GM19463 (cell line): ENCODE data around the gene ECHS1.
"Not testable (repeated sequence)": the region's sequence is repeated elsewhere in the genome, so short reads cannot be mapped to it uniquely, and the experiment has no call there.

Experiments used
- ATAC-seq: cut with Tn5 transposase; IDR thresholded peaks from one replicate; pipeline ENCODE4 v1.9.1; 2021; ENCODE audit warnings: mild to moderate bottlenecking, moderate library complexity; ENCODE audit not compliant: unreplicated experiment

The ECHS1 gene

DNA sequence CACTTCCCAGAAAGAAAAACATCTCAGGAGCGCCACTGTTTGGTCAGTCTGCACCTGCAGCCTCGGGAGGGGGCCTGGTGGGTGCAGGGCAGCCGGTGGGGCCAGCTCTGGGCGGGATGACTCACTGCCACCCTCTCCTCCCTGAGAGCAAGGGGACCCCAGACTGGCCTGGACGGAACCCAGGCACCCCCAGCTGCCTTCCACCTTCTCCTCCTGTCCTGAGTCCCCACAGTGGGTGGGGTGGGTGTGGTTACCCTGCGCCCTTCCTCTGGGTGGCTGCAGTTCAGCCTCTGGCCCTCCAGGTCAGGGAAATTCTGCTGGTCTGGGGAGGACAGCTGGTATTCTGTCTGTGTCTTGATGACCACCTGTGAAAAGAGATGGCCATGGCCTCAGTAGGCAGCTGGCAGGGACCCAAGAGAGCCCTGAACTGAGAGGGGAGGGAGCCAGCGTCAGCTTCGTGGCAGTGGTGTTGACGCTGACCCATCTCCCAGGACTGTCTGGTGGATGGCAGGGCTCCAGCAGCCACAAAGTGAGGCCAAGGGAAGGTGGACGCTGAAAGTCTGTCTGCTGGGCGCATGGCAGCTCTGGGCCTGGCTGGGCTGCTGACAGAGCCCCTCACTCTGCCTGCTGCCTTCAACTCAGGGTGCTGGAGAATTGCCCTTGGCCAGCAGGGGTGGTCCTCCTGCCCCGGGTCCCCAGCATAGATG lies 45.4 kb downstream of the ECHS1 start:
- no peak for ATAC-seq

GRCh38 chr10:133326745-133327650 lies 46.2 kb downstream of the ECHS1 start:
- ATAC-seq: no peak

DNA sequence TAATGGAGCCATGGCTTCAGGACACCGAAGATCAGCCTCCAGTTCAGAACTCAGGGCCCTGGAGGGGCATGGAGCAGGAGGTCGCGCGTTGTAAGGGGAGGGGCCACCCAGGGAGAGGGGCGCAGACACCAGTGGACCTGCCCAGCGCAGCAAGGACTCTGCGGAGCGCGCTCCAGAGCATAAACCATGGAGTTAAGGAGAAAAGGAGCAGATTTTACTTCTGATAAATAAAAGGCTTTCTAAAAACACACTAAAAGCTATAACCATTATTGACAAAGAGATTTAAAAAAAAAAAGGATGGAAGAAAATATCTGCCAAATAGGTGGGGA lies 47.0 kb downstream of the ECHS1 start:
- ATAC-seq: no peak

DNA sequence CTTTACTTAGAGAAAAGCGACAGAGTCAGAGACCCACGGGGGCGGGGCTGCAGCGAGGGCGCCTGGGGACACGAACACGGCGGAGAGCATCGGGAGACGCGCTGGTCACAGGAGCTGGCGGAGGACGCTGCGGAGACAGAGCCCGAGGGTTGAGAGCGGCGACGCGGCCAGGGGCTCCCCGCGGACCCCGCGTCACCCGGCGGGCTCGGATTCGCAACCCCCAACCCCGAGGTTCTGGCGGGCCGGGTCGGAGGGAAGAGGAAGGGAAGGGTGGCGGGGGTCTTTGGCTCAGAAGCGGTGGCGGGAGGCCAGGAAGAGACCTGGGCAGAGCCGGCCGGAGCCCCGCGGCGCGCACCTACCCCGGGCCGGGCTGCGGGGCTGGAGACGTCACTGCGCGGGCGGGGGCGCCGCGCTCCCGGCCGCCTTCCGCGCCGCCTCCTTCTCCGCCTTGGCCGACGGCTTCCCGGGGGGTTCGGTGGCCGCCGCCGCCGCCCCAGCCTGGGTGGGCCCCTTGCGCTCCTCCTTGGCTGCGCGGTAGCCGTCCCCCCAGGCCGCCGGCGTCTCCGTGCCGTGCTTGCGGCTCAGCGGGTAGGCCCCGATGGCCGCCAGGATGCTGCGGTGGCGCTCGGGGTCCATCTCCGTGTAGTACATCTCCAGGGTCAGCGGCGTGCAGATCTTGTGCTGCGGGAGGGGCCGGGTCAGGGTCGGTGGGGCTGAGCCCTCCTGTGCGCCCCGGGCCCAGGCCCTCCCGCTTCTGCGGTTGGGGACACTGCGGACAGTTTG lies 47.5 kb downstream of the ECHS1 start:
- ATAC-seq: no peak

DNA sequence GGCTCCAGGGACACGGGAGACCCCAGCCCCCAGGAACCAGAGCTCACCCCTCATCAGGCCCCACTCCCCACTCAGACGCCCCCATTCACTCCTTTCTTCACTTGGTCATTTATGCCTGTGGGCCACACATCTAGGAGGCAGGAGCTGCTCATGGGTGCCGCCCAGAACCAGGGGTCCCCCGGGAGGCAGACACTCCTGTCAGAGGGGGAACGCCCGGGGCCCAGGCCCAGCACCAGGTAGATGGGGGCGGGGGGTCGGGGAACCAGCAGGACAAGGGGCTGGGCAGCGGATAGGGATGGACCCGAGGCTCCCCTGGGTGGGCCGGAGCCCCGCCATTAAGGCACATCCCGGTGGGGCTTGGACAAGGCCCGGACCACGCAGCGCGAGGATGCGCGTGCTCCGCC lies 48.3 kb downstream of the ECHS1 start:
- ATAC-seq: no peak

DNA sequence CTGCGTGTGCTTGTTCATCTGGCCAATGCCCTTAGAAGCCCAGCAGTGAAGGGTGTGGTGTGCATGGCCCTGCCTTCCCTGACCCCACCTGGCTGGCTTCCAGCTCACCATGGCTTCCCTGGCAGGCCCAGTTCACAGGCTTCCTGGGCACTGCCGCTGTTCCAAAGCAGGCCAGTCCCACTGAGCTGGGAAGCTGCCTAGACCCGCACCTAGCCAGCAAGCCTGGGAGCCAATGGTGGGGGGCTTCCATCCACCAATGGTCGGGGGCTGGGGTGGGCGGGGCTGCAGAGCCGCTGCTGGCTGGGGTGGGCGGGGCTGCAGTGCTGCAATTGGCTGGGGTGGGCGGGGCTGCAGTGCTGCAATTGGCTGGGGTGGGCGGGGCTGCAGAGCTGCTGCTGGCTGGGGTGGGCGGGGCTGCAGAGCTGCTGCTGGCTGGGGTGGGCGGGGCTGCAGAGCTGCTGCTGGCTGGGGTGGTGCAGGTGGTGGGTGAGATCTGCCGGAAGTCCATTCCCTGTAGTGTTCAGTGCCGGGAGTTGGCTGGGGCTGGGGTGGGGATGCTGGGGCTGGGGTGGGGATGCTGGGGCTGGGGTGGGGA lies 48.9 kb downstream of the ECHS1 start:
- ATAC-seq: no peak

GRCh38 chr10:133322064-133322709 lies 51.0 kb downstream of the ECHS1 start:
- ATAC-seq: not testable (repeated sequence)

- ATAC-seq: not testable (repeated sequence)
Measured at GRCh38 chr10:133320852-133321422, 52.2 kb downstream of the ECHS1 start.

DNA sequence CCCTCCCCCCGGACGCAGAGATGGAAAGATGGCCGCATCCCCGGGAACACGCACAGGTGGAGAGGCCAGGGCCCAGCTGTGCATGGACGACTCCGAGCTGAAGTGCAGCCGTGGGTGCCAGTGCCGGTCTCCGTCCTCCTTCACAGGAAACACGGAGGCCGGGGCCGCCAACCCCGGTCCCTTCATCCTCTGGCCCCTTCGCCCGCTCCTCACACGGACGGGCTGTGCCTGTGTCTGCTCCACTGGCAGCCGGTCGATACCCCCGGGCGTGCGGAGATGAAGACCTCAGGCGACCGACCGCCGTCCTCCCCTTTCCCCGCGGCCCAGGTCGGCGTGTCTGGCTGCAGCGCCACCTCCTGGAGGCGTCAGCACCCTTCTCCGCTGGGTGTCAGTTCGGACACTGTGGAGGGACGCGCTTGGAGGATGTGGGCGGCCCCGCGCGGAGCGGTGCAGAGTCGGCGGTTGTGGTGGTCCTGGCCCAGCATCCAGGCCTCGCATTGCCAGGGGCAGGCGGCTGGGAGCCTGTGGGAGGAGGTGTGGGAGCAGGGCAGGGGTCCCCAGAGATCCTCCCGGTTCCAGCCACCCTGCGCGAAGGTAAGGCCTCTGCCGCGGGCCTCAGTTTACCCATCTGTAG lies 54.5 kb downstream of the ECHS1 start:
- ATAC-seq: peak; percentile 79

GRCh38 chr10:133316732-133317131 lies 56.4 kb downstream of the ECHS1 start:
- no peak for ATAC-seq

DNA sequence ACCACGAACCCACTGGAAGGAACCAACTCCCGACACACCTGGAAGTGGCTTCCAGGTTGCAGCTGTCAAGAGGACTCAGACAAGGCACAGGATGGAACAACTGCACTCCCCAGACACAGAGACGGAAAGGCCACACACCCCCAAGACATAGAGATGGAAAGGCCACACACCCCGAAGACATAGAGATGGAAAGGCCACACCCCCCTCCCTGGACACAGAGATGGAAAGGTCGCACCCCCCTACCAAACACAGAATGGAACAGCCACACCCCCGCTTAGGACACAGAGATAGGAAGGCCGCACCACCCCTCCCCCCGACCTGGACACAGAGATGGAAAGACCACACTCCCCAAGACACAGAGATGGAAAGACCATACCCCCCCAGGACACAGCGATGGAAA lies 56.9 kb downstream of the ECHS1 start:
- no peak for ATAC-seq

DNA sequence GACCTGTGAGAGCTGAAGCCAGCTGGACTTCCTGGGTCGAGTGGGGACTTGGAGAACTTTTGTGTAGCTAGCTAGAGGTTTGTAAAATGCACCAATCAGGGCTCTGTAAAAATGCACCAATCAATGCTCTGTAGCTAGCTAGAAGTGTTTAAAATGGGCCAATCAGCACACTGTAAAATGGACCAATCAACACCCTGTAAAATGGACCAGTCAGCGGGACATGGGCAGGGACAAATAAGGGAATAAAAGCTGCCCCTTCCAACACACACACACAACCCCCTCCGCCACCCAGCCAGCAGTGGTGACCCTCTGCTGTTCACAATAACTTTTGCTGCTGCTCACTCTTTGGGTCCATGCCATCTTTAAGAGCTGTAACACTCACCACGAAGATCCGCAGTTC lies 57.3 kb downstream of the ECHS1 start:
- no peak for ATAC-seq

DNA sequence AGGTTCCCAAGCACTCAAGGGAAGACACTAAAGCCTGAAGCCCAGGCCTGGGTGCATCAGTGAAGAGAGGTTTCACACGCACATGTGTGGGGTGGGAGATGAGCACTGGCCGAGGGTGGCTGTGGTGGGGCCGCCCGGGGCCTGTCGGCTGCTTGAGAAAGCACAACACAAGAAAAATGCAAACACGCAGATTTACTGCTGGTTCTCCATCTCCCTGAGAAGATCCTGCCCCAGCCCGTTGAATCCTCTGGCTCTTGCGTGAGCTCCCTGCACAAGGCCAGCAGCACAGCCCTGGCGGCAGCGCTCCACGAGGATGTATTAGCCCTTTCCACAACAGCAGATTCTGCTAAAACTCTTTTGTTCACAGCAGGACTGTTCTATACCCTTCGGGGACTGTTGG lies 58.2 kb downstream of the ECHS1 start:
- no peak for ATAC-seq

GRCh38 chr10:133313192-133313591 lies 60.0 kb downstream of the ECHS1 start:
- no peak for ATAC-seq

GRCh38 chr10:133312769-133313145 lies 60.4 kb downstream of the ECHS1 start:
- ATAC-seq: no peak
